H9 (cell line): ENCODE measurements around the gene DLX2. TPM values are rescaled to one million over a fixed set of nuclear protein-coding genes. Genes with fewer than 3 reads are reported as not detected.

Source experiments
- DNase-seq: peaks from one replicate; pipeline ENCODE4 v3.0.0-alpha.2; 2017
- H2AFZ ChIP-seq: one replicate; pipeline ENCODE4 v1.6.1; 2013; ENCODE audit warnings: mild to moderate bottlenecking, low read length, control low read depth, moderate library complexity
- H2AK5ac ChIP-seq: 2 replicates; pipeline ENCODE4 v1.6.1; 2013; ENCODE audit warnings: low read length, control low read depth, mixed read lengths; ENCODE audit not compliant: insufficient read length
- H2BK120ac ChIP-seq: one replicate; pipeline ENCODE4 v1.6.1; 2013; ENCODE audit warnings: low read depth, mild to moderate bottlenecking, low read length, control low read depth, inconsistent platforms; ENCODE audit not compliant: poor library complexity, severe bottlenecking
- H2BK12ac ChIP-seq: 2 replicates; pipeline ENCODE4 v1.6.1; 2013; ENCODE audit warnings: low read length, control low read depth, mixed read lengths, low read depth; ENCODE audit not compliant: insufficient read length
- H2BK15ac ChIP-seq: 2 replicates; pipeline ENCODE4 v1.6.1; 2013; ENCODE audit warnings: low read depth, low read length, control low read depth
- H2BK20ac ChIP-seq: one replicate; pipeline ENCODE4 v1.6.1; 2013; ENCODE audit warnings: low read depth, mild to moderate bottlenecking, low read length, control low read depth, inconsistent platforms; ENCODE audit not compliant: poor library complexity, severe bottlenecking
- H2BK5ac ChIP-seq: 2 replicates; pipeline ENCODE4 v1.6.1; 2013; ENCODE audit warnings: low read length, control low read depth, mixed read lengths; ENCODE audit not compliant: insufficient read length
- H3K14ac ChIP-seq: 2 replicates; pipeline ENCODE4 v1.6.1; 2013; ENCODE audit warnings: low read length, control low read depth; ENCODE audit not compliant: insufficient read depth
- H3K18ac ChIP-seq: 2 replicates; pipeline ENCODE4 v1.6.1; 2013; ENCODE audit warnings: low read depth, mild to moderate bottlenecking, mixed read lengths, low read length, control low read depth; ENCODE audit not compliant: insufficient read length
- H3K23ac ChIP-seq: 2 replicates; pipeline ENCODE4 v1.6.1; 2013; ENCODE audit warnings: low read length, control low read depth, mixed read lengths, low read depth; ENCODE audit not compliant: insufficient read length
- H3K23me2 ChIP-seq: 2 replicates; pipeline ENCODE4 v1.6.1; 2013; ENCODE audit warnings: low read depth, mild to moderate bottlenecking, mixed read lengths, low read length, control low read depth; ENCODE audit not compliant: insufficient read length, poor library complexity, severe bottlenecking
- H3K27ac ChIP-seq: 2 replicates; pipeline ENCODE4 v1.5.1; 2013; ENCODE audit warnings: low read length, control low read depth, mixed read lengths, low read depth; ENCODE audit not compliant: insufficient read length
- H3K27me3 ChIP-seq: 2 replicates; pipeline ENCODE4 v1.6.1; 2013; ENCODE audit warnings: low read length, control low read depth, inconsistent platforms; ENCODE audit not compliant: insufficient read depth
- H3K4ac ChIP-seq: 2 replicates; pipeline ENCODE4 v1.6.1; 2013; ENCODE audit warnings: low read depth, mild to moderate bottlenecking, control low read depth, inconsistent platforms, low read length, moderate library complexity
- H3K4me1 ChIP-seq: 2 replicates; pipeline ENCODE4 v1.6.1; 2013; ENCODE audit warnings: low read length, control low read depth, inconsistent platforms; ENCODE audit not compliant: insufficient read depth
- H3K4me2 ChIP-seq: 2 replicates; pipeline ENCODE4 v1.6.1; 2013; ENCODE audit warnings: low read length, control low read depth, mixed read lengths; ENCODE audit not compliant: insufficient read length, insufficient read depth
- H3K56ac ChIP-seq: 2 replicates; pipeline ENCODE4 v1.6.1; 2013; ENCODE audit warnings: low read depth, mild to moderate bottlenecking, mixed read lengths, low read length, control low read depth; ENCODE audit not compliant: insufficient read length
- H3K79me1 ChIP-seq: 2 replicates; pipeline ENCODE4 v1.6.1; 2013; ENCODE audit warnings: low read depth, mild to moderate bottlenecking, moderate library complexity, low read length, control low read depth, inconsistent platforms; ENCODE audit not compliant: insufficient read depth, poor library complexity, severe bottlenecking
- H3K79me2 ChIP-seq: 2 replicates; pipeline ENCODE4 v1.6.1; 2013; ENCODE audit warnings: low read length, control low read depth, inconsistent platforms; ENCODE audit not compliant: insufficient read depth
- H3K9ac ChIP-seq: 2 replicates; pipeline ENCODE4 v1.6.1; 2013; ENCODE audit warnings: low read length, control low read depth, mixed read lengths; ENCODE audit not compliant: insufficient read length; ENCODE audit errors: extremely low read depth
- H3K9me3 ChIP-seq: one replicate; pipeline ENCODE4 v1.6.1; 2013; ENCODE audit warnings: low read depth, low read length, inconsistent platforms; ENCODE audit not compliant: control insufficient read depth
- H3T11ph ChIP-seq: one replicate; pipeline ENCODE4 v1.6.1; 2013; ENCODE audit warnings: mild to moderate bottlenecking, low read length, control low read depth, inconsistent platforms
- H4K20me1 ChIP-seq: one replicate; pipeline ENCODE4 v1.6.1; 2013; ENCODE audit not compliant: control insufficient read depth, insufficient read length, insufficient read depth
- H4K5ac ChIP-seq: 2 replicates; pipeline ENCODE4 v1.6.1; 2013; ENCODE audit warnings: low read depth, mild to moderate bottlenecking, mixed read lengths, low read length, control low read depth; ENCODE audit not compliant: insufficient read length
- H4K8ac ChIP-seq: replicated peaks from 2 replicates; pipeline ENCODE4 v1.6.1; 2013; ENCODE audit warnings: low read length, control low read depth, mixed read lengths, low read depth; ENCODE audit not compliant: insufficient read length
- H4K91ac ChIP-seq: 2 replicates; pipeline ENCODE4 v1.6.1; 2013; ENCODE audit warnings: low read depth, mild to moderate bottlenecking, moderate library complexity, mixed read lengths, low read length, control low read depth; ENCODE audit not compliant: insufficient read length
- H3K27ac Mint-ChIP-seq, 3 experiments: 2 replicates in 2 of 3; 3 replicates in 1 of 3; pipeline ENCODE4 v1.8.0; 2020 to 2021; ENCODE audit warnings: mixed read lengths in 3 of 3, mild to moderate bottlenecking in 1 of 3, moderate library complexity in 1 of 3
- H3K27me3 Mint-ChIP-seq: 2 replicates; pipeline ENCODE4 v1.8.0; 2021; ENCODE audit warnings: low read depth, mild to moderate bottlenecking, moderate library complexity, mixed read lengths
- H3K36me3 Mint-ChIP-seq, 3 experiments: 2 replicates in 2 of 3; 3 replicates in 1 of 3; pipeline ENCODE4 v1.8.0; 2020 to 2021; ENCODE audit warnings: low read depth in 3 of 3, mixed read lengths in 3 of 3; ENCODE audit not compliant: insufficient read depth in 1 of 3
- H3K4me1 Mint-ChIP-seq, 2 experiments: 2 replicates each; pipeline ENCODE4 v1.8.0; 2020; ENCODE audit warnings: mixed read lengths in 2 of 2
- H3K4me3 Mint-ChIP-seq, 2 experiments: 2 replicates in 1 of 2; 3 replicates in 1 of 2; pipeline ENCODE4 v1.8.0; 2020 to 2021; ENCODE audit warnings: mild to moderate bottlenecking in 2 of 2, mixed read lengths in 2 of 2, moderate library complexity in 1 of 2
- H3K9me3 Mint-ChIP-seq, 2 experiments: 2 replicates in 1 of 2; 3 replicates in 1 of 2; pipeline ENCODE4 v1.8.0; 2020; ENCODE audit warnings: mild to moderate bottlenecking in 2 of 2, mixed read lengths in 2 of 2, moderate library complexity in 1 of 2
- WGBS: extraction: QIAGEN DNeasy Blood & Tissue Kit; methylation state at CpG from one replicate; pipeline ENCODE4 v1.1.7; 2013; ENCODE audit warnings: missing lambda C conversion rate, low lambda C conversion rate, mixed read lengths; ENCODE audit not compliant: insufficient read length; ENCODE audit errors: extremely low coverage; 5-methylcytosine and 5-hydroxymethylcytosine counted together
- total RNA-seq: library from RNA; stranded (reverse); gene quantifications from 2 replicates; pipeline ENCODE4 v1.2.1, GENCODE V29; 2021
- TF ChIP-seq, protein P1 (sequence below): fragments of 200-600 bp; sonication (generic); conservative IDR thresholded peaks from 3 replicates; pipeline ENCODE4 v1.8.0; 2021; ENCODE audit warnings: antibody characterized with exemption, mild to moderate bottlenecking

DLX2 gene
- total RNA-seq, 1 experiment from 2014 or later, result not detected

DNA sequence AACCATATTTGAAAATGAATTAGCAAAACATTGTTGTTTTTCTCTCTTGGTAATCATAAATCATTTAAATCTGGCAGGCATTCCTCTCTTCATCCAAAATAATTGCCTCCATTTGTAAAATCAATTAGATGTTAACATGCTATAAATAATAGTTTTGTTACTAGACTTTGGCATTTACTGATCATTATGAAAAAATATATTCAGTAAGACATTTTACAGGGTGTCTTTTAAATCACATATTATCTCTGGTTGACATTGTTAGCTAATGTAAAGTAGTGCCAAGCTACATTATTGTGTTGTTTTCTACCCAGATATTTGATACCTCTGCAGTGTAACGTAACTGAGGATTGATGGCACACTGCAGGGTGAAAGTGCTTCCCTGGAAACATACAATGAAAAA lies 49.2 kb downstream of the DLX2 start:
- Histone ChIP-seq H3K4ac (no peak overlapping the region), H3K9ac (no peak overlapping the region), H3K56ac (no peak overlapping the region), H4K91ac (no peak overlapping the region), H3K18ac (no peak overlapping the region), H2AFZ (no peak overlapping the region), H3K79me2 (no peaks in the 10 kb centered on the region), H4K20me1 (no peaks in the 10 kb centered on the region), H3K4me2 (no peak overlapping the region), H2BK5ac (no peak overlapping the region), H4K5ac (no peak overlapping the region), H3K23ac (no peak overlapping the region), H2BK120ac (no peak overlapping the region), H3T11ph (no peak overlapping the region), H2BK12ac (no peak overlapping the region), H3K79me1 (no peaks in the 10 kb centered on the region), H3K27me3 (no peaks in the 10 kb centered on the region), H3K4me1 (no peaks in the 10 kb centered on the region), H4K8ac (no peak overlapping the region), H3K23me2 (no peaks in the 10 kb centered on the region), H3K14ac (no peak overlapping the region), H2AK5ac (no peak overlapping the region), H2BK15ac (no peak overlapping the region), H3K9me3 (no peaks in the 10 kb centered on the region), H2BK20ac (no peak overlapping the region), H3K27ac (no peak overlapping the region)
- H3K9me3 Mint-ChIP-seq, result no peaks in the 10 kb centered on the region
- H3K36me3 Mint-ChIP-seq, result no peaks in the 10 kb centered on the region
- no peak for DNase-seq
- TF ChIP-seq, protein P1, sequence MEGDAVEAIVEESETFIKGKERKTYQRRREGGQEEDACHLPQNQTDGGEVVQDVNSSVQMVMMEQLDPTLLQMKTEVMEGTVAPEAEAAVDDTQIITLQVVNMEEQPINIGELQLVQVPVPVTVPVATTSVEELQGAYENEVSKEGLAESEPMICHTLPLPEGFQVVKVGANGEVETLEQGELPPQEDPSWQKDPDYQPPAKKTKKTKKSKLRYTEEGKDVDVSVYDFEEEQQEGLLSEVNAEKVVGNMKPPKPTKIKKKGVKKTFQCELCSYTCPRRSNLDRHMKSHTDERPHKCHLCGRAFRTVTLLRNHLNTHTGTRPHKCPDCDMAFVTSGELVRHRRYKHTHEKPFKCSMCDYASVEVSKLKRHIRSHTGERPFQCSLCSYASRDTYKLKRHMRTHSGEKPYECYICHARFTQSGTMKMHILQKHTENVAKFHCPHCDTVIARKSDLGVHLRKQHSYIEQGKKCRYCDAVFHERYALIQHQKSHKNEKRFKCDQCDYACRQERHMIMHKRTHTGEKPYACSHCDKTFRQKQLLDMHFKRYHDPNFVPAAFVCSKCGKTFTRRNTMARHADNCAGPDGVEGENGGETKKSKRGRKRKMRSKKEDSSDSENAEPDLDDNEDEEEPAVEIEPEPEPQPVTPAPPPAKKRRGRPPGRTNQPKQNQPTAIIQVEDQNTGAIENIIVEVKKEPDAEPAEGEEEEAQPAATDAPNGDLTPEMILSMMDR, result no peak
- WGBS, result no CpG with 5 or more reads among the region's 1 CpG
- no peak overlapping the region for H3K4me3 Mint-ChIP-seq
- H3K27me3 Mint-ChIP-seq, result no peaks in the 10 kb centered on the region
- H3K4me1 Mint-ChIP-seq, result no peaks in the 10 kb centered on the region
- H3K27ac Mint-ChIP-seq, result no peak overlapping the region
